ENCODE measurements around the gene ZDHHC8. TPM values are rescaled to one million over a fixed set of nuclear protein-coding genes. Genes with fewer than 3 reads are reported as not detected.
A peak's percentile ranks its signal among the peaks of the same experiment; 100 is the strongest.

Gene ZDHHC8
- polyA plus RNA-seq, 6 donors from 2014 or later: 0.56 to 4.4 (median 2.5) TPM

- Mint-ChIP-seq H3K4me3 (no peak overlapping the region), H3K9me3 (peaks cover 0 to 6% (median 0%) of the 10 kb centered on the region in 7 donors), H3K4me1 (peaks cover 0 to 4% (median 4%) of the 10 kb centered on the region in 3 donors), H3K36me3 (no peaks in the 10 kb centered on the region), H3K27me3 (no peaks in the 10 kb centered on the region), H3K27ac (no peak overlapping the region)
- DNase-seq (no peak), ATAC-seq (ENCODE audit: low read depth in 2 of 2) (no peak)
Measured at GRCh38 chr22:20165913-20166312, 34.3 kb downstream of the ZDHHC8 start.

DNA sequence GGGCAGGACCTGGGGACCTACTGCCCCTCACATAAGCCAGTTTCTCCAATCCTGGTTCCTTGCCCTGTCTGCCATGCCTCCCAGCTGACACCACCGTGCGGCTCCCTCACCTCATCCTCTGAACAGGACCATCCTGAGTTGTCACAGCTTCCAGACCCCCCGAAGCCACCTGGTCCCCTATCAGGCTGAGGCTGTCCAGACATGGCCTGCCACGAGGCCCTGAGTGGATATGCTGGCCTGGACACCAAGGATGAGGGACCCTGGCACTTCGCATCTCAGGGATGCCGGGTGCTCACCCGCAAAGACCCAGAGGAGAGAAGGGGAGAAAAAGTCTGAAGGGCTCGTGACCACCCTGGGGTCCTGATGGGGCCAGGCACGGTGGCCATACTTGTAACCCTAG lies 35.1 kb downstream of the ZDHHC8 start:
- Mint-ChIP-seq H3K27me3 (no peaks in the 10 kb centered on the region), H3K4me1 (peaks cover 0 to 4% (median 4%) of the 10 kb centered on the region in 3 donors), H3K27ac (no peak overlapping the region), H3K9me3 (peaks cover 0 to 6% (median 0%) of the 10 kb centered on the region in 7 donors), H3K4me3 (no peak overlapping the region), H3K36me3 (no peaks in the 10 kb centered on the region)
- DNase-seq: no peak
- ATAC-seq (ENCODE audit: low read depth in 2 of 2): no peak

DNA sequence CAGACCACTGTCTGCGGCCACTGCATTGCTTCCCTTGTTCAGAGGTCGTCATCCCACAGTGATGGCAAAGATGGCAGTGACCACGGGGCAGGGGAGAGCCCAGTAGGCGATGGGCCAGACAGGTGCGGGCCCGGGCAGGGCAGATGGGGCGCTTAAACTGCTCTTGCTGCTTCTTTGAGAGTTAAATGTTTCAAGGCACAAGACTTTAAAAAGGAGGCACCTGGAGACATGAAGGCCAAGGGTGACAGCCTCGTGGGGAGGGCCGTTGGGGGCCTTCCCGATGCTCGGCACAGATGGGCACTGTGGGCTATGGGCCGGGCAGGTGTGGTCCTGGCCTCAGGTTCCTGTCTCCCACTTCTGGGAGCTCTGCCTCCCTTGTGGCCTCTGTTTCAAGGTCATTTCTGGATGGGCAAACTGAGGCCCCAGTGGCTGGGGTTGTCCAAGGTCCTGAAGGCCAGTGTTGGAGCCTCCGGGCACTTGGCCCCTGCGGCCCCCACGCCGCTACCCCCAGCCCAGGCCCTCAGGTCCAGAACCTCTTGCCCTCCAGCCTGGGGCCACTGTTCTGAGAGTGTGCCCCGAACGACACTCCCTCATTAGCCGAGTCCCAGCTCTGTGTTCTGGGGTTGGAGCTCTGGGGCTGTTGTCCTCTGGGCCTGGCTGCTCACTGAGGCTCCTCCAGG lies 36.2 kb downstream of the ZDHHC8 start:
- H3K4me1 Mint-ChIP-seq: peaks cover 0 to 4% (median 4%) of the 10 kb centered on the region in 3 donors
- H3K36me3 Mint-ChIP-seq: no peaks in the 10 kb centered on the region
- no peak for DNase-seq
- H3K9me3 Mint-ChIP-seq: peaks cover 0 to 6% (median 0%) of the 10 kb centered on the region in 7 donors
- no peak overlapping the region for H3K4me3 Mint-ChIP-seq
- no peak for ATAC-seq (ENCODE audit: low read depth in 2 of 2)
- H3K27me3 Mint-ChIP-seq: no peaks in the 10 kb centered on the region
- H3K27ac Mint-ChIP-seq: no peak overlapping the region

GRCh38 chr22:20169253-20169822 lies 37.7 kb downstream of the ZDHHC8 start:
- Mint-ChIP-seq H3K27ac (no peak overlapping the region), H3K27me3 (no peaks in the 10 kb centered on the region), H3K9me3 (peaks cover 0 to 2% (median 0%) of the 10 kb centered on the region in 7 donors), H3K36me3 (no peaks in the 10 kb centered on the region), H3K4me1 (peaks cover 0 to 1% (median 1%) of the 10 kb centered on the region in 3 donors), H3K4me3 (no peak overlapping the region)
- DNase-seq (no peak), ATAC-seq (ENCODE audit: low read depth in 2 of 2) (no peak)

- Mint-ChIP-seq H3K36me3 (no peaks in the 10 kb centered on the region), H3K9me3 (no peaks in the 10 kb centered on the region), H3K4me3 (no peak overlapping the region), H3K27me3 (no peaks in the 10 kb centered on the region), H3K27ac (peak overlapping the region in 2 of 6 donors; percentile 79 to 94), H3K4me1 (no peaks in the 10 kb centered on the region)
- DNase-seq: no peak
- no peak for ATAC-seq (ENCODE audit: low read depth in 2 of 2)
Measured at GRCh38 chr22:20170170-20170569, 38.6 kb downstream of the ZDHHC8 start.

- Mint-ChIP-seq H3K4me1 (no peaks in the 10 kb centered on the region), H3K27ac (peak overlapping the region in 1 of 6 donors; percentile 51), H3K36me3 (no peaks in the 10 kb centered on the region), H3K4me3 (no peak overlapping the region), H3K27me3 (no peaks in the 10 kb centered on the region), H3K9me3 (no peaks in the 10 kb centered on the region)
- no peak for ATAC-seq (ENCODE audit: low read depth in 2 of 2)
- no peak for DNase-seq
Measured at GRCh38 chr22:20171288-20172140, 39.9 kb downstream of the ZDHHC8 start.

DNA sequence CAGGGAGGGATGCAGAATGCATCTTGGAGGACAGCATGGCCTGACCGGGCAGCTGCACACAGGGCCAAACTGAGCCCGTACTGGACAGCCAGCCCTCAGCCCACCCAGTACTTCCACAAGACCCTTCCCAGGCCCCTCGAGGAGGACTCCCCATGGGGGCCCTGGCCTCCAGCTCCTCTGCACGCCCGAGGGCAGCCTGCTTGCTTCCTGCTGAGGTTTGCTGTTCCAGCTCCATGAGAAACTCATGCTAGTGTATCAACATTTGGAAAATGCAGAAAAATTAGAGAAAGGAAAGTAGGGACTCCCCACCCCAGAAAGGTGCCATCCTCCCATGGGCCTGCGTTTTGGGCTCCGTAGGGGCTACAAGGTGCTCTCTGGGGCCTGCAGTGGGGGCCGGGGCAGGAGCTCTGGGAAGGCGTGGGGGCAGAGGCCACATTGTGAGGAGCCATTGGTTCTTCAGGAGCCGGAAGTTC lies 40.6 kb downstream of the ZDHHC8 start:
- no peak for ATAC-seq (ENCODE audit: low read depth in 2 of 2)
- Mint-ChIP-seq H3K36me3 (no peaks in the 10 kb centered on the region), H3K4me1 (no peaks in the 10 kb centered on the region), H3K4me3 (no peak overlapping the region), H3K9me3 (no peaks in the 10 kb centered on the region), H3K27ac (no peak overlapping the region), H3K27me3 (peaks cover 0 to 2% (median 0%) of the 10 kb centered on the region in 3 donors)
- DNase-seq: no peak

DNA sequence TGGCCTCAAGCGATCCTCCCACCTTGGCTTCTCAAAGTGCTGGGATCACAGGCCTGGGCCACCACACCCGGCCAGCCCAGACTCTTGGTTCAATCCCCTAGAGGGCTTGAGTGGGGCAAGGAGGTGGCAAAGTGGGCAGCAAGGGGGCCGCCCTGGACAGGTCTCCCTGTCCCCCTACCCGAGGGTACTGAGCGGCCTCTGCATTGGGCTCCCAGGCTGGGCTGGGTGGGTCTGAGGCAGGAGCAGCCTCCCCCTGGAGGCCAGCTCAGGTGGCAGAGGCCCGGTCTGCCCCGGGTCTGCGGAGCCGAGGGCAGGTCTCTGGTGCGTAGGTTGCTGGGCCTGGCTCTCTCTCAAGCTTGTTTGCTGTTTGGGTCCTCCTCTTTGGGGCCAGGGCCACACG lies 41.6 kb downstream of the ZDHHC8 start:
- Mint-ChIP-seq H3K36me3 (no peaks in the 10 kb centered on the region), H3K4me3 (no peak overlapping the region), H3K4me1 (no peaks in the 10 kb centered on the region), H3K27me3 (peaks cover 0 to 5% (median 0%) of the 10 kb centered on the region in 3 donors), H3K9me3 (no peaks in the 10 kb centered on the region), H3K27ac (no peak overlapping the region)
- DNase-seq (no peak), ATAC-seq (ENCODE audit: low read depth in 2 of 2) (no peak)

GRCh38 chr22:20173772-20174171 lies 42.2 kb downstream of the ZDHHC8 start:
- Mint-ChIP-seq H3K27me3 (peaks cover 0 to 5% (median 0%) of the 10 kb centered on the region in 3 donors), H3K9me3 (no peaks in the 10 kb centered on the region), H3K4me3 (no peak overlapping the region), H3K4me1 (no peaks in the 10 kb centered on the region), H3K36me3 (no peaks in the 10 kb centered on the region), H3K27ac (no peak overlapping the region)
- ATAC-seq (ENCODE audit: low read depth in 2 of 2): no peak
- DNase-seq: no peak

DNA sequence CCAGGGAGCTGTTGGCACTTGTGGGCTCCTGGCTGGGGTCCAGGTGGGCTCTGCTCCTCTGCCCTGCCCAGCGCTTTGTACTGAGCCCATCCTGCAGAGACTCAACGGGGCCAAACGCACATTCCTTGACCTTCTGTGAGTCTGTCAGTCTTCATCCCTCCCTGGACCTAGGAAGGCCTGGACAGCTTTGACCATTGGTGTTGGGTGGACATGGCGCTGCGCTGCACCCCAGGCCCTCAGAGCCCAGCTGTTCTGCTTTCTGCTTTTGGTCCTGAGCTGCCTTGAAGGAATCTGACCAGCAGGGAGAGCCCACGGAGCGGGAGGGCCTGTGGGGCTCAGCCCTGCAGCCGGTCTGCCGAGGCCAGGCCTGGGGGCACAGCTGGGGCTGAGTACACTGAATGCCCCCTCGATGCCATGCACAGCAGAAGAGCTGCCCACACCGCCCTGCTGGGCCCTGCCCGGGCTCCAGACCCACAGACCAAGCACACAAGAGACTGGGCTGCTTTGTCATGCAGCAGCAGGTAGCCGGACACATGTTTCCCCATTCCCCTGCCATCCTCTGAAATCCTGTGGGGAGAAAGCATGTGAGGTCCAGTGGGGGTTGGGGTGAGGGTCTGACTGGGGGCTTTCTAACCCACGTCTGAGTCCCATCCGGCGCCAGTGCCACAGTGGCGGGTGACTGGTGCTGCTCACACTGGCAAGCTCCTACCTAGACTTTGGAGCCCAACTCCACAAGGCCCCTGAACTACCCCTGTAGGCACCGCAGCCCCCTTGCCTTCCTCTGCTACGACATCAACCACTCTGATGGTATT lies 43.4 kb downstream of the ZDHHC8 start:
- H3K4me1 Mint-ChIP-seq: no peaks in the 10 kb centered on the region
- peaks cover 0 to 5% (median 0%) of the 10 kb centered on the region in 3 donors for H3K27me3 Mint-ChIP-seq
- ATAC-seq (ENCODE audit: low read depth in 2 of 2): no peak
- no peak overlapping the region for H3K4me3 Mint-ChIP-seq
- no peak overlapping the region for H3K27ac Mint-ChIP-seq
- no peak for DNase-seq
- no peaks in the 10 kb centered on the region for H3K36me3 Mint-ChIP-seq
- H3K9me3 Mint-ChIP-seq: no peaks in the 10 kb centered on the region

GRCh38 chr22:20175597-20175900 lies 43.9 kb downstream of the ZDHHC8 start:
- Mint-ChIP-seq H3K9me3 (no peaks in the 10 kb centered on the region), H3K27ac (no peak overlapping the region), H3K27me3 (peaks cover 0 to 5% (median 0%) of the 10 kb centered on the region in 3 donors), H3K36me3 (no peaks in the 10 kb centered on the region), H3K4me1 (no peaks in the 10 kb centered on the region), H3K4me3 (no peak overlapping the region)
- no peak for ATAC-seq (ENCODE audit: low read depth in 2 of 2)
- no peak for DNase-seq

DNA sequence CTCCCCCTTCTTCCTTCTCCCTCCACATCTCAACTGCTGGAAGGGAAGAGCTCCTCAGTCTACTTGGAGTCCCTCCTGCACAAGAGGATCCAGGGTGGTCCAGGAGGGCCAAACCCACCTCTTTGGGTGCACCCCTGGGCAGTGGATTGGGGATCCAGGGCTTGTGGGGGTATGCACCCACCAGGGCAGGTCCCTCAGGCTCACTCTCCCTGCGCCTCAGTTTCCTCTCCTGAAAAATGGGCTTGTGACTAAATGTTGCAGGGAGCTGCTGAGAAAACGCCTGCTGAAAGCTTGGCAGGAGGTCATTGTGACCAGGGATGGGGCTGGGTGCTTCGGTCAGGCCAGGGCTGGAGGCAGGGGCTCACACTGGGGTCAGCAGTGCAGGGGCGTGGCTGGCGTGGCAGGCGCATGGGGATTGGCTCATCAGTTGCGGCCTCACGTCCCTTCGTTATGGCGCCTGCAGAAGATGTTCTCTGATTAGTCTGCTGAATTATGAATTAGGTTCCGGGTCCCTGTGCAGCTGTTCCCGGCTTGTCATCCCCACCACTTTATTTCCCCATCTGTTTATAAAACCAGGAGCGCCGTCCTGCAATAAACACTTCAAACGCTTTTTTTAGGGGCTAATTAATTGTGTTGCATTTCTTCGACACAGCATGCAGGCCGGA lies 44.9 kb downstream of the ZDHHC8 start:
- Mint-ChIP-seq H3K4me3 (no peak overlapping the region), H3K27ac (peak overlapping the region in 1 of 6 donors; percentile 49), H3K9me3 (no peaks in the 10 kb centered on the region), H3K27me3 (peaks cover 0 to 5% (median 0%) of the 10 kb centered on the region in 3 donors), H3K4me1 (no peaks in the 10 kb centered on the region), H3K36me3 (no peaks in the 10 kb centered on the region)
- no peak for ATAC-seq (ENCODE audit: low read depth in 2 of 2)
- DNase-seq: no peak
